Peyer's patch (tissue), 4 donors: Measurements from ENCODE around the gene CELSR2. TPM values are rescaled to one million over a fixed set of nuclear protein-coding genes. Genes with fewer than 3 reads are reported as not detected.

Source experiments
- DNase-seq, 3 donors: peaks; one replicate each; pipeline ENCODE4 v3.0.0-alpha.2; 2017 to 2019
- H3K27ac ChIP-seq, 4 donors: fragments of 200-600 bp; sonication (generic); one replicate each; pipeline ENCODE4 v1.5.1; 2016 to 2019
- H3K27me3 ChIP-seq, 2 donors: fragments of 200-600 bp; sonication (generic); one replicate each; pipeline ENCODE4 v1.5.1; 2019
- H3K36me3 ChIP-seq, 3 donors: fragments of 200-600 bp; sonication (generic); one replicate each; pipeline ENCODE4 v1.5.1; 2016 to 2019
- H3K4me1 ChIP-seq, 4 donors: fragments of 200-600 bp; sonication (generic); one replicate each; pipeline ENCODE4 v1.5.1; 2016 to 2019
- H3K4me3 ChIP-seq, 4 donors: fragments of 200-600 bp; sonication (generic); 1 replicate in 3 of 4; 2 replicates in 1 of 4; pipeline ENCODE4 v1.5.1; 2016 to 2019; ENCODE audit warnings: mild to moderate bottlenecking in 1 of 4
- H3K9me3 ChIP-seq, 4 donors: fragments of 200-600 bp; sonication (generic); one replicate each; pipeline ENCODE4 v1.5.1; 2016 to 2019; ENCODE audit warnings: mild to moderate bottlenecking in 1 of 4
- CTCF ChIP-seq, 6 experiments: fragments of 450-650 bp in 4 of 6; fragments of 200-600 bp in 2 of 6; sonication (generic) in 1 of 6; IDR thresholded peaks; one replicate each; pipeline ENCODE4 v1.5.1; 2017 to 2019; ENCODE audit warnings: antibody characterized with exemption in 6 of 6, mild to moderate bottlenecking in 3 of 6, moderate library complexity in 1 of 6
- POLR2A ChIP-seq, 2 donors: fragments of 450-650 bp; IDR thresholded peaks; one replicate each; pipeline ENCODE4 v1.5.1; 2017; ENCODE audit warnings: antibody characterized with exemption in 2 of 2, mild to moderate bottlenecking in 2 of 2, moderate library complexity in 2 of 2
- total RNA-seq, 4 donors: library from RNA; depleted of rRNA; stranded (reverse); fragments of >200 nt; gene quantifications; one replicate each; pipeline ENCODE4 v1.1.0, GENCODE V29; 2016

The CELSR2 gene
- total RNA-seq, 4 donors from 2014 or later, result 2.6 to 6.4 (median 4.6) TPM

GRCh38 chr1:109253803-109254620, 4.7 kb downstream of the CELSR2 start:
- H3K27me3 ChIP-seq, result no peaks in the 10 kb centered on the region
- H3K9me3 ChIP-seq, result no peaks in the 10 kb centered on the region
- no peaks in the 10 kb centered on the region for H3K36me3 ChIP-seq
- DNase-seq, result no peak
- no peak overlapping the region for H3K4me3 ChIP-seq
- TF ChIP-seq POLR2A (IDR thresholded peaks at IDR 0.05), result no peak
- H3K4me1 ChIP-seq, result peaks cover 0 to 34% (median 8%) of the 10 kb centered on the region in 4 donors
- H3K27ac ChIP-seq, result peak overlapping the region in 2 of 4 donors; percentile 46 to 63

GRCh38 chr1:109254621-109255096, 5.3 kb downstream of the CELSR2 start:
- Histone ChIP-seq H3K27ac (no peak overlapping the region), H3K9me3 (no peaks in the 10 kb centered on the region), H3K4me3 (no peak overlapping the region), H3K4me1 (peaks cover 0 to 30% (median 7%) of the 10 kb centered on the region in 4 donors), H3K36me3 (no peaks in the 10 kb centered on the region), H3K27me3 (no peaks in the 10 kb centered on the region)
- DNase-seq, result no peak
- TF ChIP-seq POLR2A (IDR thresholded peaks at IDR 0.05) (no peak), CTCF (IDR thresholded peaks at IDR 0.05) (no peak)

GRCh38 chr1:109255097-109255651, 5.8 kb downstream of the CELSR2 start:
- H3K36me3 ChIP-seq, result no peaks in the 10 kb centered on the region
- no peaks in the 10 kb centered on the region for H3K27me3 ChIP-seq
- H3K9me3 ChIP-seq, result no peaks in the 10 kb centered on the region
- DNase-seq, result no peak
- no peak overlapping the region for H3K4me3 ChIP-seq
- H3K27ac ChIP-seq, result no peak overlapping the region
- TF ChIP-seq CTCF (IDR thresholded peaks at IDR 0.05), result no peak
- H3K4me1 ChIP-seq, result peaks cover 0 to 26% (median 3%) of the 10 kb centered on the region in 4 donors

GRCh38 chr1:109255678-109256077, 6.3 kb downstream of the CELSR2 start:
- peaks cover 0 to 20% (median 0%) of the 10 kb centered on the region in 4 donors for H3K4me1 ChIP-seq
- no peak for DNase-seq
- H3K27me3 ChIP-seq, result no peaks in the 10 kb centered on the region
- no peak for TF ChIP-seq POLR2A (IDR thresholded peaks at IDR 0.05)
- no peak overlapping the region for H3K27ac ChIP-seq
- H3K4me3 ChIP-seq, result no peak overlapping the region
- H3K36me3 ChIP-seq, result no peaks in the 10 kb centered on the region
- no peaks in the 10 kb centered on the region for H3K9me3 ChIP-seq

GRCh38 chr1:109256085-109256484, 6.7 kb downstream of the CELSR2 start:
- H3K27me3 ChIP-seq, result no peaks in the 10 kb centered on the region
- TF ChIP-seq POLR2A (IDR thresholded peaks at IDR 0.05) (no peak), CTCF (IDR thresholded peaks at IDR 0.05) (no peak)
- no peaks in the 10 kb centered on the region for H3K36me3 ChIP-seq
- H3K27ac ChIP-seq, result no peak overlapping the region
- no peak for DNase-seq
- no peaks in the 10 kb centered on the region for H3K9me3 ChIP-seq
- no peak overlapping the region for H3K4me3 ChIP-seq
- H3K4me1 ChIP-seq, result peaks cover 0 to 20% (median 0%) of the 10 kb centered on the region in 4 donors

- TF ChIP-seq POLR2A (IDR thresholded peaks at IDR 0.05) (no peak), CTCF (IDR thresholded peaks at IDR 0.05) (no peak)
- no peak overlapping the region for H3K27ac ChIP-seq
- peaks cover 0 to 20% (median 0%) of the 10 kb centered on the region in 4 donors for H3K4me1 ChIP-seq
- no peaks in the 10 kb centered on the region for H3K27me3 ChIP-seq
- DNase-seq, result no peak
- no peaks in the 10 kb centered on the region for H3K9me3 ChIP-seq
- H3K4me3 ChIP-seq, result no peak overlapping the region
- H3K36me3 ChIP-seq, result no peaks in the 10 kb centered on the region
Observed at GRCh38 chr1:109256971-109257681, 7.8 kb downstream of the CELSR2 start.
